Skeletal muscle satellite cell (primary cell): ENCODE results near the gene NUDC.

Source experiments
- H3K27me3 ChIP-seq: 2 replicates; pipeline ENCODE4 v1.7.0; 2013; ENCODE audit warnings: low read length; ENCODE audit not compliant: control insufficient read depth, insufficient read depth
- H3K36me3 ChIP-seq: 2 replicates; pipeline ENCODE4 v1.7.0; 2013; ENCODE audit warnings: mild to moderate bottlenecking, control low read depth, low read length; ENCODE audit not compliant: insufficient read depth
- H3K4me1 ChIP-seq: 2 replicates; pipeline ENCODE4 v1.7.0; 2013; ENCODE audit warnings: low read length; ENCODE audit not compliant: control insufficient read depth, insufficient read depth
- H3K4me2 ChIP-seq: 2 replicates; pipeline ENCODE4 v1.7.0; 2013; ENCODE audit warnings: mild to moderate bottlenecking, low read length
- H3K4me3 ChIP-seq: 2 replicates; pipeline ENCODE4 v1.7.0; 2013; ENCODE audit warnings: low read length
- H3K9ac ChIP-seq: 2 replicates; pipeline ENCODE4 v1.7.0; 2013; ENCODE audit warnings: mild to moderate bottlenecking, low read depth, low read length, moderate library complexity
- H3K9me3 ChIP-seq: replicated peaks from 2 replicates; pipeline ENCODE4 v1.7.0; 2013; ENCODE audit warnings: mild to moderate bottlenecking, control low read depth, low read length

Gene NUDC

DNA sequence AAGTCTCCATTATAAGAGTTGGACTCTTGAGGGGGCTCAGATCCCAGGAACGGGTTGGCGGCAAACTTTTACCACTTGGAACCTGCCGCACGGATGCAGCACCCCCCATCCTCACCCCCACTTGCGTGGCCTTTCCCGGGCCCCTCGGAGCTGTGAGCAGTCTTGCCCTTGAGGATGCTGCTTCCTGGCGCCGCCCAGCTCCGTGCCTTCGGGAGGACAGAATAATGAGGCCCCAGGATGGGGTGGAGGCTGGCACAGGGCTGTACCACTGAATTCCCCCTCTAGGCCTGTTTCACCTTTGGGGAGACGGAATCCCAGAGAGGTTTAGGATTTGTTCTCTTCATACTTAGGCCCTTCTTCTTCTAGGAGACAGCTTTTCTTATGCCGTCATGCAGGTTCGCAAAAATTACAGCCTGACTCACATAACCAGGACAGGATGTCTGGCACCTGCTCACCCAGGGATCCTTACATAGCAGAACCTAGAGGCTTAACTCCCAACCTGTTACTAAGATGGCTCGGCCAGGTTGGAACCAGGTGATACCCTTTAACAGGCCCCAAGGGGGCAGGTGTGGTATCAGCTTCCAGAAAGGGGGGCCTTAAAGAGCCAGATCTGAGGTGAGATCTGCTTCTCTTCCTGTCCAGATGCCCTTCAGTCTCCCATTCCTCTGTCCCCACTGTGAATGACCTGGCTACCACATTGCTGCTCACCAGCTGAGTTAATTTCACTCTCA is 73.4 kb downstream of the NUDC start:
- H3K27me3 ChIP-seq: no peaks in the 10 kb centered on the region
- peak overlapping the region; percentile 79 for H3K9ac ChIP-seq
- H3K4me2 ChIP-seq: peak overlapping the region; percentile 89
- peaks cover 5% of the 10 kb centered on the region for H3K36me3 ChIP-seq
- H3K4me3 ChIP-seq: peak overlapping the region; percentile 86
- H3K4me1 ChIP-seq: peaks cover 77% of the 10 kb centered on the region
- no peaks in the 10 kb centered on the region for H3K9me3 ChIP-seq

DNA sequence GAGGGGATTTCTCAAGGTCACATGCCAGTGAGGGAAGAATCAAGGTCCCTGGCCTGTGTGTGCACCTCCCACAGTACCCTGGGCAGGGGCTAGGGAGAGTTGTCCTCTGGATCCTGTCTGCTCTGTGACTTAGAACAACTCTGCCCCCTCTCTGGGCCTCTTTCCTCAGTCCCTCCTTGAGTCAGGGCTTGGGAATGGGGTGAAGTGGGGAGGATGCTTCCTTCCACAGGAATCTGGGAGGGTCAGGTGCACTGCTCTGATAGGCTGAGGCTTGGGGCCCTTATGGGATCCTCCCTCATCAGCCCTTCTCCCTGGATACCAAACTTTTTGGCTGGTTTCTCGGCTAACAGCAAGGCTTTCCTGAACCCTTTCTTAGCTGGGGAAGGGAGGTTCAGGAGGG is 74.5 kb downstream of the NUDC start:
- H3K9ac ChIP-seq: peak overlapping the region; percentile 24
- H3K27me3 ChIP-seq: no peaks in the 10 kb centered on the region
- H3K4me3 ChIP-seq: peak overlapping the region; percentile 43

More for the DNA sequence above, 74.5 kb downstream of the NUDC start:
- Histone ChIP-seq H3K36me3 (peaks cover 12% of the 10 kb centered on the region), H3K4me2 (peak overlapping the region; percentile 89), H3K4me1 (peaks cover 79% of the 10 kb centered on the region), H3K9me3 (no peaks in the 10 kb centered on the region)
